Measurements from ENCODE around the gene ITIH1.
"Not testable (repeated sequence)": the region's sequence is repeated elsewhere in the genome, so short reads cannot be mapped to it uniquely, and the experiment has no call there.

Gene ITIH1

GRCh38 chr3:52774901-52775864 lies 2.2 kb upstream of the ITIH1 start:
- DNase-seq (ENCODE audit: low spot score): peak; percentile 39

DNA sequence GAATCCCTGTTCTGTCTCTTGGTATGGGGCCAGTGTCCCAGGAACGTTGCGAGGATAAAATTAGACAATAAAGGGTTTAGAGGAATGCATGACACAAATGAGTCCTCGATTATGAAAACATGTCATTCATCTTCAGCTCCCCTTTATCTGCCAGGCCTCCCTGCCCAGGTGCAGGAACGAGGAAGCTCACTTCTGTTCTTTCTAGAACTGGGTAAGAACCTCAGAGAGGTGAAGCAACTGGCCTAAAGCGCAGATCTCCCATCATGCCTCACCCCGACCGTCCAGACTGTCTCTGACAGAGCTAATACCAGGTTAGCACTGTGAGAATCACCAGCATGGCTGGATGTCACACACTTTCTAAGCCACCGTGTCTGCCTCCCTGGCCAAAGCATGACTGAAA lies 1.5 kb upstream of the ITIH1 start:
- no peak for DNase-seq (ENCODE audit: low spot score)

DNA sequence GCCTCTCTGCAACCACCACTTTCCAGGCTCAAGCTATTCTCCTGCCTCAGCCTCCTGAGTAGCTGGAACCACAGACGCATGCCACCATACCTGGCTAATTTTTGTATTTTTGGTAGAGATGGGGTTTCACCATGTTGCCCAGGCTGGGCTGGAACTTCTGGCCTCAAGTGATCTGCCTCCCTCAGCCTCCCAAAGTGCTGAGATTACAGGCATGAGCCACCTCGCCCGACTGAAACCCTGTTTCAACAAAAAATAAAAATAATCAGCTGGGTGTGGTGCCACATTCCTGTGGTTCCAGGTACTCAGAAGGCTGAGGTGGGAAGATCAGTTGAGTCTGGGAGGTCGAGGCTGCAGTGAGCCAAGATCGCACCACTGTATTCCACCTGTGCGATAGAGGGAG lies 913 bp upstream of the ITIH1 start:
- DNase-seq (ENCODE audit: low spot score): not testable (repeated sequence)

- no peak for DNase-seq (ENCODE audit: low spot score)
These were observed 783 bp downstream of the ITIH1 start for GRCh38 chr3:52777959-52778805.

GRCh38 chr3:52779011-52779836 lies 1.8 kb downstream of the ITIH1 start:
- no peak for DNase-seq (ENCODE audit: low spot score)

GRCh38 chr3:52779837-52780585 lies 2.6 kb downstream of the ITIH1 start:
- no peak for DNase-seq (ENCODE audit: low spot score)

DNA sequence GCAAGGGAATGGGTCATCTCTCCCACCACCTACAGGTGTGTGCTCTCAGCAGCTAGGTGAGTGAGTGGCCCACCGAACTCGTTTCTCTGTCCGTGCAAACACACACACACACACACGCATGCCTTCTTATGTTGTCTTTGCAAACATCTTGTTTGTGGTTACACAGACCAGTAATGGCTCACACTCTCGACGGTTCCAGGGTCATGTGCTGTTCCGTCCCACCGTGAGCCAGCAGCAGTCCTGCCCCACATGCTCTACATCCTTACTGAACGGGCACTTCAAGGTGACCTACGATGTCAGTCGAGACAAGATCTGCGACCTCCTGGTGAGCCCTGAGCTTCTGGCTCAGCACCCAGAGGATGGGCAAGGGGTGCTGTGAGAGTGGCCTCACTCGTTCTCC lies 4.3 kb downstream of the ITIH1 start:
- no peak for DNase-seq (ENCODE audit: low spot score)

DNA sequence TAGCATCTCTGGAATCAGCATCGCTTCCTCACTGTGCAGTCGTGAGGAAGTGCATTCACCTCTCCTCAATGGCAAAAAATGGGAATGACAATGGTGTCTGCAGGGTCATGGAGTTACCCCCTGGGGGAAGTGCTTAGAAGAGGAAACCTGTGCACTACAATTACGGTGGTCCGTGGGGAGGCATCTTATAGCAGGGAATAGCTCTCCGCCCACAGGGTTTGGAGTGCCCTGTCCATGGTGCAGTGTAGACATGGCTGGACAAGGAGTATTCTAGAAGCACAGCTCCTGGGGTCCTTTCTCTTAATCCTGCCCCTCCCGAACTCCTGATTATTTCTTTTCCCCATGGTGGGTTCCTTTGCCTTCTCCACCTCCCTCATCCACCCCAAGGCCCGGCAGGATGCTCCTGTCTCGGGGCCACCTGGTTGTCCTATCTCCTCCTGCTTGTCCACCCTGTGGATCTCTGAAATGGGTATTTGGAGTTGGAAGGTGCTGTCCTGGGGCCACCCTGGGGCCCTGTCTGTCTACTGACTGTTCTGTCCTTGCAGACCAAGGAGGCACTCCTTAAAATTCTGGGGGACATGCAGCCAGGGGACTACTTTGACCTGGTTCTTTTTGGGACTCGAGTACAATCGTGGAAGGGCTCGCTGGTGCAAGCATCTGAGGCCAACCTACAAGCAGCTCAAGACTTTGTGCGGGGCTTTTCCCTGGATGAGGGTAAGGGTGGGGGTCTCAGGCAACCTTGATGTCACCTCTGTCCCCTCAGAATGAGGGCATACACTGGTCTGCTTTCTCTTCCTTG lies 5.2 kb downstream of the ITIH1 start:
- DNase-seq (ENCODE audit: low spot score): no peak

DNA sequence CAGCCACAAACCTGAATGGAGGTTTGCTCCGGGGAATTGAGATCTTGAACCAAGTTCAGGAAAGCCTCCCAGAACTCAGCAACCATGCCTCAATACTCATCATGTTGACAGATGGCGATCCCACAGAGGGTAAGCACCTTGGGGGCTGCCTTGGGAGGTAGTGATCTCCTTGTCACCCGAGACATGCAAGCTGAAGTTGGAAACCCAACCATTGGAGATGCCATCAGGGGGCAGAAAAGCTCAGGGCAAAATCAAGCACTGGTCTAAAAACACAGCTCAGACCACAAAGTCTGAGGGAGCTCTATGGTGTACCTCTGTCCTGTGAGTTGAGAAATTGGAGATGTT lies 5.8 kb downstream of the ITIH1 start:
- no peak for DNase-seq (ENCODE audit: low spot score)

GRCh38 chr3:52784021-52784621 lies 6.7 kb downstream of the ITIH1 start:
- no peak for DNase-seq (ENCODE audit: low spot score)

DNA sequence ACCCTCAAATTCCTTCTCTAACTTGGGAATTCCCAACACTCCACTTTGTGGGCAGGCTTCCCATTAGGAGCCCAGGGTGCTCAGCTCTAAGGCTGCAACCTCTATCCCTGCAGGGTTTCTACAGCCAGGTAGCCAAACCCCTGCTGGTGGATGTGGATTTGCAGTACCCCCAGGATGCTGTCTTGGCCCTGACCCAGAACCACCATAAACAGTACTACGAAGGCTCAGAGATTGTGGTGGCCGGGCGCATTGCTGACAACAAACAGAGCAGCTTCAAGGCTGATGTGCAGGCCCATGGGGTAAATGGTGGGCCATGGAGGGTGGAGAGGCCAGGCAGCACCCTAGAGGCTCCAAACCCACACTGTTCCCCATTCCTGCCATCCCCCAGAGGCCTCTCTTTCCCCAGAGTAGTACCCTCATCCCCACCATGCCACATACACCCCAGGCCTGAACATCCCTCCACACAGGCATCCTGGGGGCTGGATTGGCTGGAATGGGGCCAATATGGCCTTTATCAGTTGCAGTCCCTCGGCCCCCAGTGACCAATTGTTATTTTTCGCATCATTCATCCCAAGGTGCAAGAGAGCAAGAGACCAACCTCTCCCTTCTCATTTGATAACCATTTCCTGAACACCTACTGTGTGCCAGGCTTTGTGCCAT lies 7.7 kb downstream of the ITIH1 start:
- no peak for DNase-seq (ENCODE audit: low spot score)

DNA sequence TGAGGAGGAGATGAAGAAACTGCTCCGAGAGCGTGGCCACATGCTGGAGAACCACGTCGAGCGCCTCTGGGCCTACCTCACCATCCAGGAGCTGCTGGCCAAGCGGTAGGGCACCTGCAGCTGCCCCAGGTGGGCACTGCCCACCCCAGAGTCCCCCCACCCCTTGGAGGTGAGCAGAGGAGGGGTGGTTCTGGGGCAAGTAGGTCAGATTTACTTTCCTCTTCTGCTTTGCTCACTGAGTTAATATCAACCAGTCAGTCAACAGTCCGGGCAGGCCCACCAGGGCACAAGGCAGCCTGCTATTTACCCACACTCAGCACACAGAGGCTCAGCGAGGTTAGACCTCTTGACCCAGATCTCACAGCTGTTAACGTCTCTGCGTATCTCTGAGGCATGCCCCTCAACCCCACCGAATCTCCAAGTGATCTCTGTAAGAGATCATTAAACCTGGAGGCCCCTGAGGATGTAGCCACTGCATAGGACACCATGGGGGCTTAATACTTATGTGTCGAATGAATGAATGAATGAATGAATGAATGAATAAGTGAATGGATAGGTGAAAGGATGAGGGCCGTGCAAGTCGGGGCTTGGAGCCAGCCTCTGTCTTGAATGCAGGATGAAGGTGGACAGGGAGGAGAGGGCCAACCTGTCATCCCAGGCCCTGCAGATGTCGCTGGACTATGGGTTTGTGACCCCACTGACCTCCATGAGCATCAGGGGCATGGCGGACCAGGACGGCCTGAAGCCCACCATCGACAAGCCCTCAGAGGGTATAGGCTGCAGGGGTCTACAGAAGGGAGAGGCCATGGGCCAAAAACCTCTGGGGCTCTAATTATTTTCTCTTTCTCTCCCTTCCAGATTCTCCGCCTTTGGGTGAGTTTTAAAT lies 9.2 kb downstream of the ITIH1 start:
- DNase-seq (ENCODE audit: low spot score): no peak

GRCh38 chr3:52787246-52787645 lies 9.8 kb downstream of the ITIH1 start:
- no peak for DNase-seq (ENCODE audit: low spot score)

DNA sequence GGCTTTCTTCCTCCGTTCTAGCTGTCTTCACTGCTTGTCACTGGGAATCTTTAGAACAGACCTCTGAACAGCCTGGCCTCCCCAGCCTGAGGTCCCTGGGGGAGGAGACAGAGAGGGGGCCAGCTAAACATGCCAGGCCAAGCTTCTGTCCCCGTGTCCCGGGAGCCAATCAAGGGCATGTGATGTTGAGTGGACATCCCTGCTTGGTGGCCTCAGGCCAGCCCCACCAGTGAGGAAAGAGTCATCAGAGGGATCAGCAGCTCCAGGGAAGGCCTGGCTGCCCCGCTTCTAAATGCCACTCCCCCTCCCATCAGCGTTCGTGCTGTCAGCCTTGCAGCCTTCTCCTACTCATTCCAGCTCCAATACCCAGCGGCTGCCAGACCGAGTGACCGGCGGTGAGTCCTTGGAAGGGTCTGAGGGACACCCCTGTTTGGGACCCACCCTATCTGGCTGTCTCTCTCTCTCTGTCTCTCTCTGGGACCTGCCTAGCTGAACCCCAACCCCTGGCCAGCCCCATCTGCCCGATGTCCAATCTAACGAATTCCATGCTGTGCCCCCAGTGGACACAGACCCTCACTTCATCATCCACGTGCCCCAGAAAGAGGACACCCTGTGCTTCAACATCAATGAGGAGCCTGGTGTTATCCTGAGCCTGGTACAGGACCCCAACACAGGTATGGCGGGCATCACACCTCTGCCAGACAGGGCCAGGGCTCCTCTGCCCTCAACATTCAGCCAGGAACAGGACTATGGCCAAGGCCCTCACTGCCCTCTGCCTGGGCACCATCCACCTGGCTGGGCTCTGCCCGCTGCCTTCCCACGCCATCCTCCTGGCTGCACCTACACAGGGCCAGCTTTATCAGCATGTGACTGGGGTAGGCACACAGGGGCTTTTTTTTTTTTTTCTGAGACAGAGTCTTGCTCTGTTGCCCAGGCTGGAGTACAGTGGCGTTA lies 10.6 kb downstream of the ITIH1 start:
- DNase-seq (ENCODE audit: low spot score): no peak

GRCh38 chr3:52788890-52789745 lies 11.7 kb downstream of the ITIH1 start:
- no peak for DNase-seq (ENCODE audit: low spot score)

GRCh38 chr3:52789746-52790040 lies 12.3 kb downstream of the ITIH1 start:
- no peak for DNase-seq (ENCODE audit: low spot score)

DNA sequence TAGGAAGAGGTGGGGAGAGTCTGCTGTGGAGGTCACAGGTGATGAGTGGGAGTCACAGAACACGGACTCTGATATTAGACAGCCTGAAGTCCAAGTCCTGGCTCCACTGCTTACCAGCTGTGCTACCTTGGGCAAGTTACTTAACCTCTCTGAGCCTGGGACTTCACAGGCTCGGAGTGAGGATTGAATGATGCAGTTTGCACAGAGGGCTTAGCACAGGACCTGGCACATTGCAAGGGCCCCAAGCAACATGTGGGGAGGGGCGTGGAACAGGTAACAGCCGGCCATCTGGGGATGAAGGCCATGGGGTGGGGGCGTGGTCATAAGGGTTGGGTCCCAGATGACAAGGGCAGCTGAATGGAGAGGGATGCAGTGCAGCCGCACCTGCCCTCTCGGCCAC lies 12.9 kb downstream of the ITIH1 start:
- no peak for DNase-seq (ENCODE audit: low spot score)

All from HuH-7 (cell line).